ENCODE results near the gene IKZF4. TPM values are rescaled to one million over a fixed set of nuclear protein-coding genes. Genes with fewer than 3 reads are reported as not detected.
"Not testable (repeated sequence)": the region's sequence is repeated elsewhere in the genome, so short reads cannot be mapped to it uniquely, and the experiment has no call there.

IKZF4 gene
- total and polyA plus RNA-seq, 2 donors from 2014 or later: 2.7 to 9.4 TPM

- TF ChIP-seq CTCF (IDR thresholded peaks at IDR 0.05; ENCODE audit: borderline replicate concordance, extremely low read depth, insufficient read depth): no peak
- H3K36me3 ChIP-seq (ENCODE audit: control insufficient read depth in 2 of 3, insufficient read depth in 3 of 3, low read length in 3 of 3): peaks cover 0 to 13% (median 12%) of the 10 kb centered on the region in 3 donors
- no peak overlapping the region for H3K4me3 ChIP-seq (ENCODE audit: low read length in 3 of 3)
- peaks cover 0 to 14% (median 10%) of the 10 kb centered on the region in 3 donors for H3K4me1 ChIP-seq (ENCODE audit: control insufficient read depth in 2 of 3, insufficient read depth in 2 of 3, low read depth in 1 of 3, low read length in 3 of 3)
- H3K9me3 ChIP-seq (ENCODE audit: control insufficient read depth in 2 of 3, insufficient read depth in 1 of 3, low read length in 3 of 3): no peaks in the 10 kb centered on the region
- intact Hi-C loops (cut with DNase I): no loop called here
- H3K27me3 ChIP-seq (ENCODE audit: control insufficient read depth, insufficient read depth, low read length): no peaks in the 10 kb centered on the region
- peak overlapping the region; percentile 65 to 81 for H3K27ac ChIP-seq (ENCODE audit: low read depth in 2 of 2, low read length in 2 of 2)
- FAIRE-seq (no peak), DNase-seq (peak in 2 of 5 donors; percentile 48 to 52)
- H3K9ac ChIP-seq (ENCODE audit: low read length in 3 of 3): peak overlapping the region in 1 of 3 donors; percentile 37
Measured at GRCh38 chr12:56001487-56002100, 19.2 kb upstream of the IKZF4 start.

GRCh38 chr12:56003376-56003775 is 17.5 kb upstream of the IKZF4 start:
- H3K36me3 ChIP-seq (ENCODE audit: control insufficient read depth in 2 of 3, insufficient read depth in 3 of 3, low read length in 3 of 3): peaks cover 0 to 13% (median 12%) of the 10 kb centered on the region in 3 donors
- H3K9me3 ChIP-seq (ENCODE audit: control insufficient read depth in 2 of 3, insufficient read depth in 1 of 3, low read length in 3 of 3); H3K27me3 ChIP-seq (ENCODE audit: control insufficient read depth, insufficient read depth, low read length); intact Hi-C loops (cut with DNase I); H3K27ac ChIP-seq (ENCODE audit: low read depth in 2 of 2, low read length in 2 of 2); DNase-seq; H3K4me3 ChIP-seq (ENCODE audit: low read length in 3 of 3); FAIRE-seq; H3K9ac ChIP-seq (ENCODE audit: low read length in 3 of 3): not testable (repeated sequence)
- peaks cover 0 to 15% (median 10%) of the 10 kb centered on the region in 3 donors for H3K4me1 ChIP-seq (ENCODE audit: control insufficient read depth in 2 of 3, insufficient read depth in 2 of 3, low read depth in 1 of 3, low read length in 3 of 3)

GRCh38 chr12:56004211-56004610 is 16.6 kb upstream of the IKZF4 start:
- DNase-seq (no peak), FAIRE-seq (no peak)
- intact Hi-C loops (cut with DNase I): no loop called here
- no peak overlapping the region for H3K9ac ChIP-seq (ENCODE audit: low read length in 3 of 3)
- H3K4me1 ChIP-seq (ENCODE audit: control insufficient read depth in 2 of 3, insufficient read depth in 2 of 3, low read depth in 1 of 3, low read length in 3 of 3): peaks cover 0 to 16% (median 10%) of the 10 kb centered on the region in 3 donors
- H3K4me3 ChIP-seq (ENCODE audit: low read length in 3 of 3): no peak overlapping the region
- H3K9me3 ChIP-seq (ENCODE audit: control insufficient read depth in 2 of 3, insufficient read depth in 1 of 3, low read length in 3 of 3): no peaks in the 10 kb centered on the region
- peaks cover 0 to 13% (median 9%) of the 10 kb centered on the region in 3 donors for H3K36me3 ChIP-seq (ENCODE audit: control insufficient read depth in 2 of 3, insufficient read depth in 3 of 3, low read length in 3 of 3)
- H3K27ac ChIP-seq (ENCODE audit: low read depth in 2 of 2, low read length in 2 of 2): no peak overlapping the region
- H3K27me3 ChIP-seq (ENCODE audit: control insufficient read depth, insufficient read depth, low read length): no peaks in the 10 kb centered on the region
- TF ChIP-seq CTCF (IDR thresholded peaks at IDR 0.05; ENCODE audit: borderline replicate concordance, extremely low read depth, insufficient read depth): no peak

- intact Hi-C loops (cut with DNase I): no loop called here
- no peak for FAIRE-seq
- DNase-seq: peak; percentile 84 to 95 (median 89)
- H3K9ac ChIP-seq (ENCODE audit: low read length in 3 of 3): peak overlapping the region; percentile 2 to 77 (median 68)
- no peaks in the 10 kb centered on the region for H3K9me3 ChIP-seq (ENCODE audit: control insufficient read depth in 2 of 3, insufficient read depth in 1 of 3, low read length in 3 of 3)
- H3K36me3 ChIP-seq (ENCODE audit: control insufficient read depth in 2 of 3, insufficient read depth in 3 of 3, low read length in 3 of 3): peaks cover 0 to 10% (median 9%) of the 10 kb centered on the region in 3 donors
- TF ChIP-seq CTCF (IDR thresholded peaks at IDR 0.05; ENCODE audit: borderline replicate concordance, extremely low read depth, insufficient read depth): no peak
- peaks cover 0 to 5% (median 2%) of the 10 kb centered on the region in 3 donors for H3K4me1 ChIP-seq (ENCODE audit: control insufficient read depth in 2 of 3, insufficient read depth in 2 of 3, low read depth in 1 of 3, low read length in 3 of 3)
- peak overlapping the region; percentile 47 to 75 (median 74) for H3K4me3 ChIP-seq (ENCODE audit: low read length in 3 of 3)
- H3K27me3 ChIP-seq (ENCODE audit: control insufficient read depth, insufficient read depth, low read length): no peaks in the 10 kb centered on the region
- H3K27ac ChIP-seq (ENCODE audit: low read depth in 2 of 2, low read length in 2 of 2): peak overlapping the region; percentile 87 to 92
Measured at GRCh38 chr12:56007564-56008559, 13.0 kb upstream of the IKZF4 start.

Measured in kidney (tissue), 14 donors.